DMS53 (cell line): ENCODE measurements around the gene WDR13.
"Not testable (repeated sequence)": the region's sequence is repeated elsewhere in the genome, so short reads cannot be mapped to it uniquely, and the experiment has no call there.

Source experiments
- DNase-seq: peaks from one replicate; lab custom pipeline; 2025; lab: John Stamatoyannopoulos, UW

Gene WDR13

GRCh38 chrX:48597353-48598264 is at the start of gene WDR13:
Gene WDR13 (plus strand): TSS chrX:48597492. CDS start chrX:48597997, 505 bp downstream.
- peak; percentile 95 for DNase-seq

DNA sequence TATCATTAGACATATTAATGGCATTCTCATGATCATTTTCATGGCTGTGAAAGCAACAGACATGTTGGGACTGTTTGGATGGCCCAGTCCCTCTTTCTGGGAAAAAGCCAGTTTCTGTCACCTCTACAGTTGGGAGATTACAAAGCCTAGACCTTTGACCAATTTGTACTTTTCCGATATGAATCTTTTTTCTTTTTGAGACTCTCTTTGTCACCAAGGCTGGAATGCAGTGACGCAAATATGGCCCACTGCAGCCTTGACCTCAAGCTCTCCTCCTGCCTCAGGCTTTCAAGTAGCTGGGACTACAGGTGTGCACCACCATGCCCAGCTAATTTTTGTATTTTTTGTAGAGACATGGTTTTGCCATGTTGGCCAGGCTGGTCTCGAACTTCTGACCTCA is 48.4 kb upstream of the WDR13 start:
- DNase-seq = no peak

- DNase-seq = not testable (repeated sequence)
Observed at GRCh38 chrX:48555731-48556325, 41.5 kb upstream of the WDR13 start.

DNA sequence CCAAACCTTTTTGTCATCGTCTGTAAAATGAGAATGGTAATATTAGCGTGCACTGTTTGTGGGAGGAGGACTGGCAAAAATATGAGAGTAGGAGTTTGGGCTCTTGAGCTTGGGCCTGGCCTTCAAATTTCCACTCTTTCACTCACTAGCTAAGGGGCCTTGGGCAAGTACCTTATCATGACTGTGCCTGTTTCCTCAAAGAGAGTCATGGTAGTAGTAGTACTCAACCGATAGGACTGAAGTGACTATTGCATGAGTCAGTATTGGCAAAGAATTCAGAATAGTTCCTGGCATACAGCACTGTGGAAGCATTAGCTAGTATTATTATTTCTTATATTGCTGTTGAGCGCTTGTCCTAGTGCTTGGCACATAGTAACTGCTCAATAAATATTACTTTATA is 39.0 kb upstream of the WDR13 start:
- no peak for DNase-seq

DNA sequence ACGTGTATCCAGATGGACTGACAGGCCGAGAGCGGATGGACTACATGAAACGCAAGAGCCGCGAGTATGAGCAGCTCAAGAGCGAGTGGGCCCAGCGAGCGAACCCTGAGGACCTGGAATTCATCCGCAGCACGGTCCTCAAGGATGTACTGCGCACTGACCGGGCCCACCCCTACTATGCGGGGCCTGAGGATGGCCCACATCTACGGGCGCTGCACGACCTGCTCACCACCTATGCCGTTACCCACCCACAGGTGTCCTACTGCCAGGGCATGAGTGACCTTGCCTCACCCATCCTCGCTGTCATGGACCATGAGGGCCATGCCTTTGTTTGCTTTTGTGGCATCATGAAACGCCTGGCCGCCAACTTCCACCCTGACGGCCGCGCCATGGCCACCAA is 37.7 kb upstream of the WDR13 start:
- no peak for DNase-seq

GRCh38 chrX:48560056-48560455 is 37.2 kb upstream of the WDR13 start:
- DNase-seq = no peak

DNA sequence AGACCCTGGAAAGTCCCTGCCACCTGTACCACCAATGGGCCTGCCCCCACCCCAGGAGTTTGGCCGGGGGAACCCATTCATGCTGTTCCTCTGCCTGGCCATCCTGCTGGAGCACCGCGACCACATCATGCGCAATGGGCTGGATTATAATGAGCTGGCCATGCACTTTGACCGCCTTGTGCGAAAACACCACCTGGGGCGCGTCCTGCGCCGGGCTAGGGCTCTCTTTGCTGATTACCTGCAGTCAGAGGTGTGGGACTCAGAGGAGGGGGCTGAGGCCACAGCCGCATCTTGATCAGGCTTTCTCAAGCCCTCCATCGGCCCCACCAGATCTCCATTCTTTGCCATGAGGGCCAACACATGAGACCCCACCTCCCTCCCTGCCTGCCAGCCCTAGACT is 36.6 kb upstream of the WDR13 start:
- DNase-seq = no peak

DNA sequence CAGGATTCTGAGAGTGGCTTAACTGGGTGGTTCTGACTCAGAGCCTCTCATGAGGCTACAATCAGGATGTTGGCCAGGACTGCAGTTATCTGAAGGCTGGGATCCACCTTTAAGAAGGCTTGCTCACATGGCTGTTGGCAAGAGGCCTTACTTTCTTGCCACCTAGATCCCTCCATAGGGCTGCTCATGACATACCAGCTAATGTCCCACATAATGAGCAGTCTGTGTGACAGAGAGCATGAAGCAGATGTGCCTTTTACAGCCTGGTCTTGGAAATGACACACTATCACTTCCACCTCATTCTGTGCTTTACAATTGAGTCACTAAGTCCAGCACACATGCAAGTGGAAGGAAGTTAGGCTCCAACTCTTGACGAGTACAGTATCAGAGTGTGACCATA is 27.3 kb upstream of the WDR13 start:
- DNase-seq = no peak

DNA sequence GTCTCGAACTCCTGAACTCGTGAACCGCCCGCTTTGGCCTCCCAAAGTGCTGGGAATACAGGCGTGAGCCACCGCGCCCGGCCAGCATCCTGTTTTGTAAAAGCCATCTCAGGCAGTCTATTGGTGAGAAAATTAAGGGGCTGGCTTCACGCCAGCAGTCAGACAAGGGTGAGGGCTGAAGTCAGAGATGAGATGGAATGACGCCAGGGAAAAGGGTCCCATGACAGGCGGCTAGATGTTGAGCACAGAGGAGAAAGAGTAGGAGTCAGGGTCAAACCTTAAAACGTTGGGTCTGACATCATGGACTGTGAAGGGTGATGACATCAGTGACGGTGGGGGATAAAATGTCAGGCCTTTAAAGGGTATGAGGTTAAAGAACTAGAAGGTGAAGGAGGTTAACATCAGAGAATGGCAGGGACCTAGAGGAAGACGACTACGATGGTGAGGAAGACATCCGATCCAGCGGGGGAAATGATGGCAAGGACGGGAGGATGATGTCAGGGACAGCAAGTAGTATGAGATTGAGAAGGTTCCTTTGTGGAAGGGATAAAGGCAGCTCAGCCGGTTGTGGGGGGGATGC is 23.5 kb upstream of the WDR13 start:
- peak; percentile 88 for DNase-seq

DNA sequence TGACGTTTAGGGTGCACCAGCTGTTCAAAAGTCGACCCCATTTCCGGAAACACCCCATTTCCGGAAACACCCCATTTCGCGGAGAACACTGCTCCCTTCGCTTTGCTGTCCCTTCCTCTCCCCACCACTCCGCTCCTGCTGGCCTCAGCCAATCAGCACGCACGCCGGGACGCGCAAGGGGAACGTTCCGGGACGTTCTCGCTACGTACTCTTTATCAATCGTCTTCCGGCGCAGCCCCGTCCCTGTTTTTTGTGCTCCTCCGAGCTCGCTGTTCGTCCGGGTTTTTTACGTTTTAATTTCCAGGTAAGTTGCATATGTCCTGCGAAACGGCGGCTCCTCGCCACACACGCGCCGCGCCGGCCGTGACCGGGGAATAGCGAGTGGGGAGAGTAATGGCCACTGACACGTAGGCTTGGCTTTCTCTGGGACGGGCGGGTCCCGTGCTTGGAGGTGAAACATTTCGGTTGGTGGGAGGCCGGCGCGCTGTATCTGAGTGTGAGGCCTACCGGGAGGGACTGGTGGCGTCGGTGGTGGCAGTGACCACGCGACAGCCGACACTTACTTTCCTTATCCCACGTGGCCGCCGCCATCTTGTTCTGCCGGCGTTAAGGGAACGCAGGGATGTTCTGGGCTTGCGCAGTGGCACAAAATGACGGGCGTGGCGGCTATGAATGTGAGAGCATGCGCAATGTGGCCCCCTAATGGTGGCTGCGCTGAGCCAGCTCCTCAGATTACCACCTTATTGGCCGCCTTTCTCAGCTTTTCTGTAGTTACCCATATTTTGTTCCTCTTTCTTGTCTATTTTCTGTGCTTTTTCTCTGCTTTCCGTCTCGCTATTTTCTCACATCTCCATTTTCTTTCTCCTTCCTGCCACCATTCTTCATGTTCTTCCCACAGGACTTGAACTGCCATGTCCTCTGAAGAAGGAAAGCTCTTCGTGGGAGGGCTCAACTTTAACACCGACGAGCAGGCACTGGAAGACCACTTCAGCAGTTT is 22.7 kb upstream of the WDR13 start, which contains the start of gene RBM3:
Gene RBM3 (plus strand): TSS at position 215 of the 997 bp plus-strand sequence. CDS start 697 bp downstream, at position 912.
- DNase-seq = peak; percentile 97

GRCh38 chrX:48575642-48576041 is 21.6 kb upstream of the WDR13 start:
- DNase-seq = no peak

DNA sequence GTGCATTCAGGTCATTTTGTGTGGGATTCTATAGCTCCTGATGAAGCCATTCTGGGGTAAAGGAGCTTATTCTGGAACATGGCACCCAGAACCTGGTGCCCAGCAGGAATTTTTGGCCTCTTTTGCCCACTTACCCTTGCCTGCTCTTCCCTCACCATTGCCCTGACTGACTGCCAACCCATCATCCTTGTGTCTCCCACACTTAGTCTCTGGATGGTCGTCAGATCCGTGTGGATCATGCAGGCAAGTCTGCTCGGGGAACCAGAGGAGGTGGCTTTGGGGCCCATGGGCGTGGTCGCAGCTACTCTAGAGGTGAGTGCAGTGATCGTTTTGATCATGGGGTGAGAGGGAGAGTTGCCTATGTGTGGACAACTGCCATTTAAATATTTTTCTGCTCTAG is 21.2 kb upstream of the WDR13 start:
- no peak for DNase-seq

GRCh38 chrX:48578661-48579128 is 18.6 kb upstream of the WDR13 start:
- peak; percentile 40 for DNase-seq

DNA sequence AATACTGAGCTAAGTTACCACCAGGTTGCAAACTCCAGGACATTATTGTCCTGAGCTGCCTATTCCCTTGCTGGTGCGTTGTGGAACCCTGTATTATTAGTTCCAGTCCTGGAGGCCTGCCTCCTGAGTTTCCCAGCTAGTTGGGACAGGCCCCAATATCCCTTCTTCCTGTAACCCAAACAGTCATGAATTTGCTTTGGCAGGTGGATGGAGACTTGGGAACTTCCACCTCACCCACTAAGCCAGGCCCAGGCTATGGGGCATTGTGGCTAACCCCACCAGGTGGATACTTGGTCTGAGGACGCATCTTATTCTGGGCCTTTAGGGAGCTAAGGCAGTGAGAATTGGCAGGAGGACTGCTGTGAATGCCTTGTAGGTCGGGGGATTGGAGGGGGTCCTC is 18.0 kb upstream of the WDR13 start:
- no peak for DNase-seq

GRCh38 chrX:48580662-48581061 is 16.6 kb upstream of the WDR13 start:
- no peak for DNase-seq

DNA sequence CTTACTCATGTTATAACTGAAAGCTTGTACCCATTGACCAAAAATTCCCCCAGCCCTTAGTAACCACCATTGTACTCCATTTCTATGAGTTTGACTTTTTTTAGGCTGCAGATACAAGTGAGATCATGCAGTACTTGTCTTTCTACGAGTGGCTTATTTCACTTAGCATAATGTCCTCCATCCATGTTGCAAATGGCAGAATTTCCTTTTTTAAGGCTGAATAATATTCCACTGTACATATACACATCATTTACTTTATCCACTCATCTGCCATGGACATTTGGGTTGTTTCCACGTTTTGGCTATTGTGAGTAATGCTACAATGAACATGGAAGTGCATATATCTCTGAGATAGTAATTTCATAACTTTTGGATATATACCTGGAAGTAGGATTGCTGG is 12.6 kb upstream of the WDR13 start:
- DNase-seq = no peak

DNA sequence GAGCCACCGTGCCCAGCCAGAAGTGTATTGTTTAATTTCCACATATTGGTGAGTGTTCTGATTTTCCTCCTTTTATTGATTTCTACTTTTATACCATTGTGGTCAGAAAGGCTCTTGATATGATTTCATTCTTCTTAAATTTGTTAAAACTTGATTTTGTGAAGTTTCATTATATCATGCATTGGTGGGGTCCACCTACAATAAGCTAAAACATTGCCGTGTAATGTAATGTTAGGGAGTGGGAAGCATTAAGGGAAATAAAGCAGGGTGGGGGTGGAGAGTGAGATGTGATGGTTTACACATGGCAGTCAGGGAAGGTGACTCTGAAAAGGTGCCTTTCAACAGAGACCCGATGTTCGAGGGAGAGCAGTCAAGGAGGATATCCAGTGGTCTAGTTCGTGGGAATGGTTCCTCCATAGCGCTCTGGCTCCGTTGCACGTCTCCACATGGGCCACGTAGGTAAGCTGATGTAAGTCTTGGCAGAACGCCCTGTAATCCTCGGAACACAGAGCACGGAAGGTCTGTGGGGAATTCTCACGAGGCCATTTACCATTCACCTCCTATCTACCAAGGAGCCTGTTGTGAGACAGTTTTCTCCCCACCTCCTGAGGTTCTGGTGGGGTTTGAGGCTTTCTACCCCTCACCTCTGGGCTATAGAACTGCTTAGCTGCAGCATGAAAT is 7.7 kb upstream of the WDR13 start:
- no peak for DNase-seq

- no peak for DNase-seq
Observed at GRCh38 chrX:48590203-48591103, 6.8 kb upstream of the WDR13 start.

DNA sequence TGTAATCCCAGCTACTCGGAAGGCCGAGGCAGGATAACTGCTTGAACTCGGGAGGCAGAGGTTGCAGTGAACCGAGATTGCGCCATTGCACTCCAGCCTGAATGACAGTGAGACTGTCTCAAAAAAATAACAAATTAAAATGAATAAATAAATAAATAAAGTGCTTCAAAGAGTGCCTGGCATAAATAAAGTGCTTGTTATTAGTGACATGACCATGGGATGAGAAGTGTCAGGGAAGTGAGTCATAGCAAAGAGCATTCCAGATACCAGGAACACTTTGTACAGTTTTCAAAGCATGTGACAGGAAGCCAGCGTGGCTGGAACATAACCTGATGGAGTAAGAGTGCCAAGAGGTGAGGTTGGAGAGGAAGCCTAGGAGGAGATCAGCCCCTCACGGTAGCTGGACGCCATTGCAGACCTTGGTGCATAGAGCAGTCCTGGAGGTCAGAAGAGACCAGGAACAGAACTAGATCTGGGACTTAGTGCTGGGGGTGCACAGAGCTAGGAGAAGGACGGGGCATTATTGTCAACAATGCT is 6.0 kb upstream of the WDR13 start:
- DNase-seq = peak; percentile 64

DNA sequence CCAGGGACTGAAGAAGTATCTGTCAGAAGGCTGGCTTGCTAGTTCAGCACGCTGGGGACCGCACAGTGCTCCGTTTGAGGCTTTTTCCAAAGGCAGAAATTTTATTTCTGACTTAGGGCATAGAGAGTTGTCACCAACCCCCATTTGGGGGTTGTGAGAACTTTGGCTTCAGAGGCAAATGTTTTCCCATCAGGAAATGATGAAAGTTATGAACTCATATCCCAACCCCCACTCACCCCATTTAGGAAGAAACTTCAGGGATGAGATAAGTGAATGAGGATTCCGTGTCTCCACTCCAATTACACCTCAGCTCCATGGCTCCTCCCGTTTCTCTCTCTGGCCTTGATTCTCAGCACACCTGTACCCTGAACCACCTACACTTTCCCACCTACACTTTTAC is 4.3 kb upstream of the WDR13 start:
- DNase-seq = no peak
